Small intestine (tissue), 7 donors: ENCODE data around the gene AOC2. TPM values are rescaled to one million over a fixed set of nuclear protein-coding genes. Genes with fewer than 3 reads are reported as not detected.

Experiments used
- DNase-seq, 2 donors: peaks; one replicate each; pipeline versions ENCODE4 v3.0.0 to v3.0.0-alpha.2; 2013
- FAIRE-seq: peaks from 2 replicates; lab custom pipeline; 2012; peaks lifted over from hg19 to GRCh38; lab: Jason Lieb, UNC
- H3K27ac ChIP-seq, 3 donors: one replicate each; pipeline ENCODE4 v1.5.1; 2013; ENCODE audit warnings: low read length in 2 of 3, mild to moderate bottlenecking in 2 of 3, control low read depth in 1 of 3, inconsistent platforms in 1 of 3, low read depth in 1 of 3, moderate library complexity in 1 of 3
- H3K27me3 ChIP-seq, 3 donors: one replicate each; pipeline ENCODE4 v1.6.1; 2013; ENCODE audit warnings: low read length in 3 of 3, inconsistent platforms in 1 of 3; ENCODE audit not compliant: control insufficient read depth in 3 of 3, insufficient read depth in 3 of 3
- H3K36me3 ChIP-seq, 3 donors: one replicate each; pipeline ENCODE4 v1.6.1; 2013; ENCODE audit warnings: low read length in 3 of 3, inconsistent platforms in 1 of 3, low read depth in 1 of 3, mild to moderate bottlenecking in 1 of 3, moderate library complexity in 1 of 3; ENCODE audit not compliant: control insufficient read depth in 3 of 3, insufficient read depth in 2 of 3
- H3K4me1 ChIP-seq, 3 donors: one replicate each; pipeline ENCODE4 v1.6.1; 2013; ENCODE audit warnings: low read length in 2 of 3, inconsistent platforms in 1 of 3, low read depth in 1 of 3, mild to moderate bottlenecking in 1 of 3, moderate library complexity in 1 of 3; ENCODE audit not compliant: control insufficient read depth in 3 of 3, insufficient read depth in 2 of 3
- H3K4me3 ChIP-seq, 3 donors: one replicate each; pipeline ENCODE4 v1.5.1; 2013; ENCODE audit warnings: low read length in 3 of 3, control low read depth in 1 of 3, inconsistent platforms in 1 of 3, low read depth in 1 of 3, mild to moderate bottlenecking in 1 of 3, moderate library complexity in 1 of 3
- H3K9me3 ChIP-seq, 2 donors: one replicate each; pipeline ENCODE4 v1.6.1; 2013; ENCODE audit warnings: low read depth in 1 of 2, low read length in 1 of 2; ENCODE audit not compliant: control insufficient read depth in 2 of 2, insufficient read depth in 1 of 2
- WGBS, 3 donors: extraction: QIAGEN DNeasy Blood & Tissue Kit; methylation state at CpG; one replicate each; pipeline ENCODE4 v1.1.7; 2013; 5-methylcytosine and 5-hydroxymethylcytosine counted together
- polyA plus RNA-seq, 4 donors: library from polyadenylated mRNA; stranded (reverse) in 3 of 4; unstranded in 1 of 4; fragments of 200-250 nt in 3 of 4; fragments of 120-200 nt in 1 of 4; gene quantifications; one replicate each; pipeline versions ENCODE4 v1.2.1 to v1.2.3, GENCODE V29; 2013
- donor health status: healthy with polysubstance abuse.
- donor health status: control.
- donor health status: control.
- donor health status: Bipolar disorder and iron deficiency.
- donor health status: healthy.

Gene AOC2
- polyA plus RNA-seq, 4 donors, result 0.54 to 1.3 (median 0.89) TPM

GRCh38 chr17:42841975-42842685, 2.2 kb upstream of the AOC2 start:
- H3K4me3 ChIP-seq, result no peak overlapping the region
- H3K27ac ChIP-seq, result no peak overlapping the region
- no peaks in the 10 kb centered on the region for H3K9me3 ChIP-seq
- no peak for DNase-seq
- H3K36me3 ChIP-seq, result peaks cover 30 to 76% (median 33%) of the 10 kb centered on the region in 3 donors
- whole genome bisulfite sequencing, 3 donors, result 80 to 87% (median 82%) methylated on average over 11 of the region's 11 CpGs
- H3K4me1 ChIP-seq, result no peaks in the 10 kb centered on the region
- FAIRE-seq, result no peak
- H3K27me3 ChIP-seq, result no peaks in the 10 kb centered on the region

- Histone ChIP-seq H3K27ac (no peak overlapping the region), H3K36me3 (peaks cover 27 to 65% (median 28%) of the 10 kb centered on the region in 3 donors), H3K27me3 (no peaks in the 10 kb centered on the region), H3K4me1 (no peaks in the 10 kb centered on the region), H3K9me3 (no peaks in the 10 kb centered on the region), H3K4me3 (no peak overlapping the region)
- 31 to 44% (median 43%) methylated on average over 6 of the region's 6 CpGs for WGBS, 3 donors
- FAIRE-seq, result no peak
- DNase-seq, result peak; percentile 73 to 79
These were observed 934 bp upstream of the AOC2 start for GRCh38 chr17:42843358-42843934.

- WGBS, 3 donors, result 90 to 93% (median 91%) methylated on average over 19 to 24 of the region's 24 CpGs
These were observed 578 bp downstream of the AOC2 start for GRCh38 chr17:42844761-42845555.

GRCh38 chr17:42845556-42845917, 1.2 kb downstream of the AOC2 start:
- peaks cover 0 to 7% (median 7%) of the 10 kb centered on the region in 3 donors for H3K4me1 ChIP-seq
- H3K9me3 ChIP-seq, result no peaks in the 10 kb centered on the region
- no peak overlapping the region for H3K27ac ChIP-seq
- FAIRE-seq (no peak), DNase-seq (no peak)
- peaks cover 16 to 47% (median 23%) of the 10 kb centered on the region in 3 donors for H3K36me3 ChIP-seq
- H3K4me3 ChIP-seq, result no peak overlapping the region
- peaks cover 0 to 8% (median 0%) of the 10 kb centered on the region in 3 donors for H3K27me3 ChIP-seq
- WGBS, 3 donors, result 89 to 95% (median 90%) methylated on average over 12 of the region's 12 CpGs

More at GRCh38 chr17:42844761-42845555, 578 bp downstream of the AOC2 start:
- H3K4me1 ChIP-seq, result peaks cover 0 to 7% (median 3%) of the 10 kb centered on the region in 3 donors
- no peak overlapping the region for H3K27ac ChIP-seq
- peaks cover 16 to 53% (median 25%) of the 10 kb centered on the region in 3 donors for H3K36me3 ChIP-seq
- H3K27me3 ChIP-seq, result peaks cover 0 to 6% (median 0%) of the 10 kb centered on the region in 3 donors
- H3K9me3 ChIP-seq, result no peaks in the 10 kb centered on the region
- FAIRE-seq, result no peak
- no peak overlapping the region for H3K4me3 ChIP-seq
- no peak for DNase-seq

- WGBS, 3 donors, result 68 to 71% (median 70%) methylated on average over 7 of the region's 7 CpGs
- Histone ChIP-seq H3K36me3 (peaks cover 16 to 45% (median 23%) of the 10 kb centered on the region in 3 donors), H3K27ac (no peak overlapping the region), H3K27me3 (peaks cover 0 to 8% (median 0%) of the 10 kb centered on the region in 3 donors), H3K9me3 (no peaks in the 10 kb centered on the region), H3K4me3 (no peak overlapping the region), H3K4me1 (peaks cover 0 to 7% (median 7%) of the 10 kb centered on the region in 3 donors)
- FAIRE-seq (no peak), DNase-seq (no peak)
These were observed 1.7 kb downstream of the AOC2 start for GRCh38 chr17:42845918-42846593.

- no peak overlapping the region for H3K27ac ChIP-seq
- peaks cover 9 to 42% (median 18%) of the 10 kb centered on the region in 3 donors for H3K36me3 ChIP-seq
- H3K4me1 ChIP-seq, result peaks cover 0 to 7% (median 7%) of the 10 kb centered on the region in 3 donors
- DNase-seq (no peak), FAIRE-seq (no peak)
- no peaks in the 10 kb centered on the region for H3K9me3 ChIP-seq
- peaks cover 0 to 8% (median 0%) of the 10 kb centered on the region in 3 donors for H3K27me3 ChIP-seq
- no peak overlapping the region for H3K4me3 ChIP-seq
- 72 to 76% (median 74%) methylated on average over 9 of the region's 9 CpGs for WGBS, 3 donors
These were observed 2.4 kb downstream of the AOC2 start for GRCh38 chr17:42846594-42847280.

- WGBS, 3 donors, result 60 to 73% (median 63%) methylated on average over 2 to 3 of the region's 3 CpGs
- no peak for FAIRE-seq
- peaks cover 6 to 36% (median 11%) of the 10 kb centered on the region in 3 donors for H3K36me3 ChIP-seq
These were observed 3.7 kb downstream of the AOC2 start for GRCh38 chr17:42848093-42848492.

More at GRCh38 chr17:42848093-42848492, 3.7 kb downstream of the AOC2 start:
- Histone ChIP-seq H3K4me1 (peaks cover 0 to 7% (median 7%) of the 10 kb centered on the region in 3 donors), H3K4me3 (no peak overlapping the region), H3K27ac (no peak overlapping the region), H3K27me3 (peaks cover 0 to 8% (median 0%) of the 10 kb centered on the region in 3 donors), H3K9me3 (no peaks in the 10 kb centered on the region)
- DNase-seq, result no peak
